GM15510 (cell line): ENCODE data around the gene SYT8.

Experiments used
- POLR2A ChIP-seq: IDR thresholded peaks from 3 replicates; pipeline ENCODE4 v1.6.1; 2011; ENCODE audit warnings: borderline replicate concordance; ENCODE audit not compliant: insufficient read length; ENCODE audit errors: extremely low read depth

Gene SYT8

GRCh38 chr11:1883346-1884302 lies 48.8 kb downstream of the SYT8 start:
- no peak for TF ChIP-seq POLR2A

- no peak for TF ChIP-seq POLR2A
Measured at GRCh38 chr11:1884303-1884700, 49.5 kb downstream of the SYT8 start.
